Measurements from ENCODE around the gene CITED4.

DNA sequence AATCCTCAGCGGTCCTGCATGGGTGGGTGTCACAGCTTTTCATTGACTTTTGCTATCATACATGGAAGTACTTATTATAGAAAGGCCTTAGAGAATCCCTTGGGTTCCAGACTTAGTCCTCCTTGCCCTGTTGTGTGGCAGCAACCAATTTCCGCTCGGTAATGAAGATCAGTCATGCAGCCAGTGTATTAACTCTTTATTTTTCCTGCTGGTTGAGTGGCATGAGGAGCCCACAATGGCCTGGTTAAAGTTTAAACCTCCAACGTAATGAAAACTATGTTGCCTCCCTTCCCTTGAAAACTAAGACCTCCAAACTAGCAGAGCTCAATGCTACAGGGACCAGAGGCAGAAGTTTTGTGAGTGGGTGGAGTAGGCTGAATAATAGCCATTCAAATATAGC, 20.0 kb downstream of the CITED4 start:
- TF ChIP-seq POLR2A (IDR thresholded peaks at IDR 0.05) (no peak), POLR2AphosphoS5 (IDR thresholded peaks at IDR 0.05) (no peak)
- TF ChIP-seq, protein P1, sequence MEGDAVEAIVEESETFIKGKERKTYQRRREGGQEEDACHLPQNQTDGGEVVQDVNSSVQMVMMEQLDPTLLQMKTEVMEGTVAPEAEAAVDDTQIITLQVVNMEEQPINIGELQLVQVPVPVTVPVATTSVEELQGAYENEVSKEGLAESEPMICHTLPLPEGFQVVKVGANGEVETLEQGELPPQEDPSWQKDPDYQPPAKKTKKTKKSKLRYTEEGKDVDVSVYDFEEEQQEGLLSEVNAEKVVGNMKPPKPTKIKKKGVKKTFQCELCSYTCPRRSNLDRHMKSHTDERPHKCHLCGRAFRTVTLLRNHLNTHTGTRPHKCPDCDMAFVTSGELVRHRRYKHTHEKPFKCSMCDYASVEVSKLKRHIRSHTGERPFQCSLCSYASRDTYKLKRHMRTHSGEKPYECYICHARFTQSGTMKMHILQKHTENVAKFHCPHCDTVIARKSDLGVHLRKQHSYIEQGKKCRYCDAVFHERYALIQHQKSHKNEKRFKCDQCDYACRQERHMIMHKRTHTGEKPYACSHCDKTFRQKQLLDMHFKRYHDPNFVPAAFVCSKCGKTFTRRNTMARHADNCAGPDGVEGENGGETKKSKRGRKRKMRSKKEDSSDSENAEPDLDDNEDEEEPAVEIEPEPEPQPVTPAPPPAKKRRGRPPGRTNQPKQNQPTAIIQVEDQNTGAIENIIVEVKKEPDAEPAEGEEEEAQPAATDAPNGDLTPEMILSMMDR (IDR thresholded peaks at IDR 0.05): no peak
